Ishikawa (cell line): ENCODE data around the gene ZNF689.
A peak's percentile ranks its signal among the peaks of the same experiment; 100 is the strongest.

Source experiments
- CEBPB ChIP-seq: IDR thresholded peaks from 2 replicates; pipeline ENCODE4 v1.6.1; 2012
- CREB1 ChIP-seq: IDR thresholded peaks from 2 replicates; pipeline ENCODE4 v1.6.1; 2012; ENCODE audit warnings: low read depth
- EGR1 ChIP-seq: IDR thresholded peaks from 2 replicates; pipeline ENCODE4 v1.6.1; 2012
- EP300 ChIP-seq: IDR thresholded peaks from 2 replicates; pipeline ENCODE4 v1.6.1; 2012; ENCODE audit warnings: borderline replicate concordance
- FOXM1 ChIP-seq: IDR thresholded peaks from 2 replicates; pipeline ENCODE4 v1.6.1; 2012; ENCODE audit warnings: low read depth, borderline replicate concordance
- MAX ChIP-seq: IDR thresholded peaks from 2 replicates; pipeline ENCODE4 v1.6.1; 2012
- NFIC ChIP-seq: IDR thresholded peaks from 2 replicates; pipeline ENCODE4 v1.6.1; 2012
- RAD21 ChIP-seq: IDR thresholded peaks from 2 replicates; pipeline ENCODE4 v1.6.1; 2012; ENCODE audit warnings: low read depth
- REST ChIP-seq: IDR thresholded peaks from 2 replicates; pipeline ENCODE4 v1.6.1; 2012; ENCODE audit warnings: low read depth, mild to moderate bottlenecking
- TAF1 ChIP-seq: IDR thresholded peaks from 2 replicates; pipeline ENCODE4 v1.6.1; 2012; ENCODE audit warnings: low read depth, mild to moderate bottlenecking
- TCF12 ChIP-seq: IDR thresholded peaks from 2 replicates; pipeline ENCODE4 v1.6.1; 2012; ENCODE audit warnings: low read depth
- TEAD4 ChIP-seq: IDR thresholded peaks from 2 replicates; pipeline ENCODE4 v1.6.1; 2012
- USF1 ChIP-seq: IDR thresholded peaks from 2 replicates; pipeline ENCODE4 v1.6.1; 2012
- YY1 ChIP-seq: IDR thresholded peaks from 2 replicates; pipeline ENCODE4 v1.6.1; 2012; ENCODE audit warnings: low read depth
- ZBTB7A ChIP-seq: IDR thresholded peaks from 2 replicates; pipeline ENCODE4 v1.6.1; 2012; ENCODE audit warnings: low read depth

The ZNF689 gene

GRCh38 chr16:30652005-30652296 lies 41.8 kb upstream of the ZNF689 start:
- TF ChIP-seq CREB1 (no peak), TEAD4 (no peak), RAD21 (no peak), EGR1 (no peak), REST (no peak), CEBPB (no peak), ZBTB7A (no peak), EP300 (no peak), TAF1 (no peak), MAX (no peak), TCF12 (no peak), NFIC (no peak), YY1 (no peak), FOXM1 (no peak), USF1 (no peak)

- TF ChIP-seq RAD21 (peak; percentile 24; the same call in 1 of the 2 replicates), MAX (0 out of 2 replicates have a peak, but pooled peaks have one; percentile 6), NFIC (no peak), EGR1 (no peak), CREB1 (no peak), TAF1 (no peak), REST (peak; percentile 31)
These were observed 41.2 kb upstream of the ZNF689 start for GRCh38 chr16:30651124-30652004.

GRCh38 chr16:30650369-30651123 lies 40.4 kb upstream of the ZNF689 start, which contains the start of gene PRR14:
TSS of gene PRR14 (plus strand) at chr16:30650960. CDS start at chr16:30651646, 686 bp downstream.
- peak; percentile 59; the same call in 1 of the 2 replicates for TF ChIP-seq FOXM1
- TF ChIP-seq REST: no peak
- peak; percentile 53; the same call in 1 of the 2 replicates for TF ChIP-seq TCF12
- TF ChIP-seq EGR1: peak; percentile 91
- peak; percentile 100 for TF ChIP-seq YY1
- TF ChIP-seq USF1: no peak
- TF ChIP-seq CREB1: peak; percentile 58; the same call in 1 of the 2 replicates
- TF ChIP-seq MAX: peak; percentile 24; the same call in 1 of the 2 replicates
